Subcutaneous abdominal adipose tissue (tissue), 5 donors: ENCODE data around the gene PLA2G10.
"Not testable (repeated sequence)": the region's sequence is repeated elsewhere in the genome, so short reads cannot be mapped to it uniquely, and the experiment has no call there.

ENCODE experiments used
- H3K27ac ChIP-seq: one replicate; pipeline ENCODE4 v1.7.0; 2013; ENCODE audit warnings: low read depth, mild to moderate bottlenecking, inconsistent platforms, low read length, moderate library complexity
- H3K27me3 ChIP-seq, 5 donors: one replicate each; pipeline ENCODE4 v1.7.0; 2013; ENCODE audit warnings: low read length in 5 of 5, inconsistent platforms in 1 of 5; ENCODE audit not compliant: control insufficient read depth in 5 of 5, insufficient read depth in 4 of 5
- H3K36me3 ChIP-seq, 5 donors: one replicate each; pipeline ENCODE4 v1.7.0; 2013; ENCODE audit warnings: low read length in 5 of 5; ENCODE audit not compliant: control insufficient read depth in 5 of 5, insufficient read depth in 5 of 5
- H3K4me1 ChIP-seq, 5 donors: one replicate each; pipeline ENCODE4 v1.7.0; 2013; ENCODE audit warnings: low read length in 5 of 5, mild to moderate bottlenecking in 3 of 5, moderate library complexity in 1 of 5; ENCODE audit not compliant: control insufficient read depth in 5 of 5, insufficient read depth in 5 of 5
- H3K4me3 ChIP-seq, 5 donors: one replicate each; pipeline ENCODE4 v1.7.0; 2013; ENCODE audit warnings: low read length in 5 of 5, low read depth in 1 of 5
- H3K9ac ChIP-seq, 5 donors: one replicate each; pipeline ENCODE4 v1.7.0; 2013; ENCODE audit warnings: low read length in 5 of 5, mild to moderate bottlenecking in 4 of 5, moderate library complexity in 3 of 5
- H3K9me3 ChIP-seq, 5 donors: one replicate each; pipeline ENCODE4 v1.7.0; 2013; ENCODE audit warnings: low read length in 5 of 5; ENCODE audit not compliant: control insufficient read depth in 5 of 5
- donor health status: healthy.
- donor health status: healthy.
- donor health status: healthy.
- donor health status: healthy.
- donor health status: healthy.

PLA2G10 gene

DNA sequence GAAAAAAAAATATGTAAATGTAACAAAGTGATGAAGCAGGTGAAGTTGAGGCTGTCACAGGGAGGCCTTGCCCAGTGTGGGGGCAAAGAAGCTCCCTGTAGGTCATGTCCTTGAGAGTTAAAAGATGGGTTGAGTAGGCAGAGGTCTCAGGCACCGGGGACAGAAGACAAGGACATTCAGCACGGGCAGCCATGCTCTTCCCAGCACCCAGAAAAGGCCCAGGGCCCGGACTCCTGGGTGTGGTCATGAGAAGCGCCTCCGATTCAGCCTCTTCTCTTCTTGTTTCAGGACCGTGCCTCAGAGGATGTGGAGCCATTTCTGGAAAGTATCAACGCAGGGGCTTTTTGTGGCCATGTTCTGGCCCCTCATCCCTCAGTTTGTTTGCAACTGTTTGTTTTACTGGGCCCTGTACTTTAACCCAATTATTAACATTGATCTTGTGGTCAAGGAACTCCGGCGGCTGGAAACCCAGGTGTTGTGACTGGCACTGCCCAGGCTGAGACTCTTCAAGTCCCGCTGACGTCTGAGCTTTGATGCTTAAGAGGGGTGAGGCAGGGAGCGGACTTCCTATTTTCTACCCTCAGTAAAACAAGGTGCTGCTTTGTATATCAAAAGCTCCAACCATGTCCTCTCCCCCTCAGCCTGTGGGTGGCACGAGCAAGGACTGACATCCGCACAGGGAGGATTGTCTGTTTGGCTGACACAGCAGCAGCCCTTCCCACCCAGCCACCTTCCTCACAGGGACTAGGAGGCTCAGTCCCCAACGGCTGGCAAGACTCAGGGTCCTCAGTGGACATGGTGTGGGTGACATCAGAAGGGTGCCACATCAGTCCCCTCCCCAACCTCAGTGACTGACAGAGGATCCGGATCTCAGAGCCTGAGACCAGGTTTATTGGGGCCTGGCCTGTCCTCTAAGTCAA is 26.5 kb downstream of the PLA2G10 start:
- Histone ChIP-seq H3K36me3 (peaks cover 15 to 67% (median 63%) of the 10 kb centered on the region in 5 donors), H3K4me1 (no peaks in the 10 kb centered on the region), H3K27me3 (no peaks in the 10 kb centered on the region), H3K9ac (no peak overlapping the region), H3K9me3 (no peaks in the 10 kb centered on the region), H3K27ac (no peak overlapping the region), H3K4me3 (no peak overlapping the region)

GRCh38 chr16:14658063-14658462 is 36.0 kb downstream of the PLA2G10 start:
- Histone ChIP-seq H3K4me3 (no peak overlapping the region), H3K36me3 (peaks cover 6 to 78% (median 51%) of the 10 kb centered on the region in 5 donors), H3K27me3 (no peaks in the 10 kb centered on the region), H3K27ac (no peak overlapping the region), H3K4me1 (no peaks in the 10 kb centered on the region), H3K9me3 (no peaks in the 10 kb centered on the region), H3K9ac (no peak overlapping the region)

DNA sequence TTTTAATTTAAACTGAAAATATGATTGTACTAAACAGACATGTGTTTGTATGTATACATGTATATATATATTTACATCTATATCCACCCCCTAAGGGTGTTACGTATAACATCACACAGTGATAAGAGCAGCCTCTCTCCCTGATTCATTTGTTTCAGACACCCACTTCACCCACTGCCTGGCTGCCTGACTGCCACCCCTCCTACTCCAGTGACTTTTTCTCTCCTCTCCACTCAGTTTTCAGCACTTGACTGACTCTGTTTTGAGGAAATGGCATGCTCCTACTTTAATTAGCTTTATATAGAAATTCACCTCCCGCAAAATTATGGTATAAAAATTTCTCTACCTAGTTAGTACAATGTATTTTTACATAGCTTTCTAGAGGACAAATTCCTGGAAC is 41.4 kb downstream of the PLA2G10 start:
- Histone ChIP-seq H3K36me3 (peaks cover 11 to 89% (median 61%) of the 10 kb centered on the region in 5 donors), H3K9ac (no peak overlapping the region), H3K27me3 (no peaks in the 10 kb centered on the region), H3K27ac (no peak overlapping the region), H3K4me1 (no peaks in the 10 kb centered on the region), H3K4me3 (no peak overlapping the region), H3K9me3 (no peaks in the 10 kb centered on the region)

DNA sequence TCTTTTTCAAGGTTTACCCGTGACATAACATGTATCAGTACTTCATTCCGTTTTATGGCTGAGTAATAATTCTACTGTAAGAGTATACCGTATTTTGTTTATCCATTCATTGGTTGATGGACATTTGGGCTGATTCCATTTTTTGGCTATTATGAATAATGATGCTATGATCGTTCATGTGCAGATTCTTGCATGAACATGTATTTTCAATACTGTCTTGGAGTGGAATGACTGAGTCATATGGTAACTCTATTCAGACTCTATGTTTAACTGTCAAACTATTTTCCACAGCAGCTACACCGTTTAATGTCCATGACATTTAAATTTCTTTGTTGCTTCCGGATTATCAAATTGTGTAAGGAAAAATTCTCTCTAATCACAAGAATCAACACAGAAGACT is 43.5 kb downstream of the PLA2G10 start:
- H3K36me3 ChIP-seq: peaks cover 11 to 81% (median 61%) of the 10 kb centered on the region in 5 donors
- H3K4me1 ChIP-seq: no peaks in the 10 kb centered on the region
- no peaks in the 10 kb centered on the region for H3K27me3 ChIP-seq
- no peaks in the 10 kb centered on the region for H3K9me3 ChIP-seq
- H3K9ac ChIP-seq: no peak overlapping the region
- H3K4me3 ChIP-seq: no peak overlapping the region
- H3K27ac ChIP-seq: no peak overlapping the region

DNA sequence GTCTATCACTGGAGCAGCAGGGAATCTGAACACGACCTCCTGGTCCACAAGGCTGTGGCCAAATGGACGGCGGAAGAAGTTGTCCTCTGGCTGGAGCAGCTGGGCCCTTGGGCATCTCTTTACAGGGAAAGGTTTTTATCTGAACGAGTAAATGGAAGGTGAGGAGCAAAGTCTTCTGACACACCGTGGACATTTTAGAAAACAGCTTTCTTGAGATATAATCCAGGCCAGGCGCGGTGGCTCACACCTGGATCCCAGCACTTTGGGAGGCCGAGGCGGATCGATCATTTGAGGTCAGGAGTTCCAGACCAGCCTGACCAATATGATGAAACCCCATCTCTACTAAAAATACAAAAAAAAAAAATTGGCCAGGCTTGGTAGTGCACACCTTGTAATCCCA is 44.3 kb downstream of the PLA2G10 start:
- H3K9ac ChIP-seq: no peak overlapping the region
- no peak overlapping the region for H3K27ac ChIP-seq
- no peak overlapping the region for H3K4me3 ChIP-seq
- no peaks in the 10 kb centered on the region for H3K9me3 ChIP-seq
- H3K27me3 ChIP-seq: no peaks in the 10 kb centered on the region
- peaks cover 16 to 83% (median 66%) of the 10 kb centered on the region in 5 donors for H3K36me3 ChIP-seq
- no peaks in the 10 kb centered on the region for H3K4me1 ChIP-seq

- H3K9me3 ChIP-seq: no peaks in the 10 kb centered on the region
- no peak overlapping the region for H3K27ac ChIP-seq
- H3K27me3 ChIP-seq: no peaks in the 10 kb centered on the region
- H3K4me1 ChIP-seq: peaks cover 0 to 4% (median 0%) of the 10 kb centered on the region in 5 donors
- peaks cover 5 to 41% (median 29%) of the 10 kb centered on the region in 5 donors for H3K36me3 ChIP-seq
- H3K4me3 ChIP-seq: no peak overlapping the region
- no peak overlapping the region for H3K9ac ChIP-seq
Observed at GRCh38 chr16:14641926-14642325, 52.2 kb downstream of the PLA2G10 start.

DNA sequence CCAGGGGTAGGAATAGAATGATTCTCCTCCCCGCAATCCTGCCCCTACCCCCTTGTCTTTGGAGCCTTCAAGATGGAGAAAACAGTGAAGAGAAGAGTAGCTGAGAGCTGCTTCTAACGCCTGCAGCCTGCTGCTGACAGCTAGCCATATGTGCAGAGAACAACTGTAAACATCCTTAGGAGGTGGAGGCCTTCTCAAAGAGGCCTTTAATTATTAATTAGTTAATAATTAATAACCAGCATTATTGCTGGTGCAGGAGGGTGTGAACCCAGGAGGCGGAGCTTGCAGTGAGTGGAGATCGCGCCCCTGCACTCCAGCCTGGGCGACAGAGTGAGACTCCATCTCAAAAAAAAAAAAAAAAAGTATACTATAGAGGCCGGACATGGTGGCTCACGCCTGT is 52.9 kb downstream of the PLA2G10 start:
- Histone ChIP-seq H3K9me3 (no peaks in the 10 kb centered on the region), H3K4me1 (peaks cover 0 to 4% (median 0%) of the 10 kb centered on the region in 5 donors), H3K27me3 (no peaks in the 10 kb centered on the region), H3K4me3 (no peak overlapping the region), H3K9ac (no peak overlapping the region), H3K27ac (no peak overlapping the region), H3K36me3 (peaks cover 5 to 41% (median 28%) of the 10 kb centered on the region in 5 donors)

GRCh38 chr16:14640538-14640937 is 53.6 kb downstream of the PLA2G10 start:
- Histone ChIP-seq H3K9me3 (no peaks in the 10 kb centered on the region), H3K9ac (no peak overlapping the region), H3K27me3 (no peaks in the 10 kb centered on the region), H3K4me1 (peaks cover under 1 to 9% (median 5%) of the 10 kb centered on the region in 5 donors), H3K27ac (no peak overlapping the region), H3K4me3 (no peak overlapping the region), H3K36me3 (peaks cover 4 to 34% (median 22%) of the 10 kb centered on the region in 5 donors)

- not testable (repeated sequence) for H3K9ac ChIP-seq
Observed at GRCh38 chr16:14636951-14637240, 57.2 kb downstream of the PLA2G10 start.

DNA sequence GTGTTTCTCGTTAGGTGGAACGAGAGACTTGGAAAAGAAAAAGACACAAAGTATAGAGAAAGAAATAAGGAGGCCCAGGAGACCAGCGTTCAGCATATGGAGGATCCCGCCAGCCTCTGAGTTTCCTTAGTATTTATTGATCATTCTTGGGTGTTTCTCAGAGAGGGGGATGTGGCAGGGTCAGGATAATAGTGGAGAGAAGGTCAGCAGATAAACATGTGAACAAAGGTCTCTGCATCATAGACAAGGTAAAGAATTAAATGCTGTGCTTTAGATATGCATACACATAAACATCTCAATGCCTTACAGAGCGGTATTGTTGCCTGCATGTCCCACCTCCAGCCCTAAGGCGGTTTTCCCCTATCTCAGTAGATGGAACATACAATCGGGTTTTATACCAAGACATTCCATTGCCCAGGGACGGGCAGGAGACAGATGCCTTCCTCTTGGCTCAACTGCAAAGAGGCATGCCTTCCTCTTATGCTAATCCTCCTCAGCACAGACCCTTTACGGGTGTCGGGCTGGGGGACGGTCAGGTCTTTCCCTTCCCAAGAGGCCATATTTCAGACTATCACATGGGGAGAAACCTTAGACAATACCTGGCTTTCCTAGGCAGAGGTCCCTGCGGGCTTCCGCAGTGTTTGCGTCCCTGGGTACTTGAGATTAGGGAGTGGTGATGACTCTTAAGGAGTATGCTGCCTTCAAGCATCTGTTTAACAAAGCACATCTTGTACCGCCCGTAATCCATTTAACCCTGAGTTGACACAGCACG is 57.7 kb downstream of the PLA2G10 start:
- Histone ChIP-seq H3K4me1 (peaks cover 3 to 38% (median 34%) of the 10 kb centered on the region in 5 donors), H3K36me3 (peaks cover 0 to 21% (median 7%) of the 10 kb centered on the region in 5 donors)
- H3K4me3 ChIP-seq, H3K9ac ChIP-seq, H3K9me3 ChIP-seq, H3K27me3 ChIP-seq, H3K27ac ChIP-seq: not testable (repeated sequence)

More at GRCh38 chr16:14636951-14637240, 57.2 kb downstream of the PLA2G10 start:
- H3K9me3 ChIP-seq, H3K27ac ChIP-seq, H3K27me3 ChIP-seq, H3K4me3 ChIP-seq: not testable (repeated sequence)
- Histone ChIP-seq H3K36me3 (peaks cover 0 to 21% (median 7%) of the 10 kb centered on the region in 5 donors), H3K4me1 (peaks cover 3 to 36% (median 32%) of the 10 kb centered on the region in 5 donors)
